Esophagus muscularis mucosa (tissue), 3 donors: ENCODE data around the gene TBC1D22A.

Experiments used
- POLR2AphosphoS5 ChIP-seq, 2 donors: sonication (generic); formaldehyde crosslinking; IDR thresholded peaks; one replicate each; pipeline ENCODE4 v1.6.1; 2017; ENCODE audit warnings: antibody characterized with exemption in 2 of 2
- TF ChIP-seq, protein P1 (sequence below), 3 experiments: fragments of 200-600 bp in 2 of 3; fragments of 450-650 bp in 1 of 3; sonication (generic) in 2 of 3; IDR thresholded peaks; one replicate each; pipeline ENCODE4 v1.5.1; 2017 to 2019; ENCODE audit warnings: antibody characterized with exemption in 3 of 3, mild to moderate bottlenecking in 2 of 3, moderate library complexity in 1 of 3

DNA sequence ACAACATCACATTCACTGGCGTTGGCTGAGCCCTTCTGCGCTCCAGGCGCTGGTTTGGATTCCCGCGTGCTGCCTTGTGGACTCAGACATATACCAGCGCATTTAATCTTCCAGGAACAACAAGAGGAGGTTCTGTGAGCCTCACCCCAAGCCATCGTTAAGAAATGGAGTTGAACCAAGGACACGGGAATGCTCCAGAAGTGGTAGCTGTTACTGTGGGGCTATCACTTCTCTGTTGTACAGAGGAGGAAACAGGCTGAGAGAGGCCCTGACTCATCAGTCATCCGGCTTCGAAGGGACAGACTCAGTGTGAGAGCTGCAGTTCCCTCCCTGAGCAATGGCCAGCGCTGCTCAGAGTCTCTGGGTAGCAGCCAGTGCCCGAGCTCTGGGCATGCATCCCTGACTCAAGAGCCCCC is 291.3 kb downstream of the TBC1D22A start:
- TF ChIP-seq, protein P1, sequence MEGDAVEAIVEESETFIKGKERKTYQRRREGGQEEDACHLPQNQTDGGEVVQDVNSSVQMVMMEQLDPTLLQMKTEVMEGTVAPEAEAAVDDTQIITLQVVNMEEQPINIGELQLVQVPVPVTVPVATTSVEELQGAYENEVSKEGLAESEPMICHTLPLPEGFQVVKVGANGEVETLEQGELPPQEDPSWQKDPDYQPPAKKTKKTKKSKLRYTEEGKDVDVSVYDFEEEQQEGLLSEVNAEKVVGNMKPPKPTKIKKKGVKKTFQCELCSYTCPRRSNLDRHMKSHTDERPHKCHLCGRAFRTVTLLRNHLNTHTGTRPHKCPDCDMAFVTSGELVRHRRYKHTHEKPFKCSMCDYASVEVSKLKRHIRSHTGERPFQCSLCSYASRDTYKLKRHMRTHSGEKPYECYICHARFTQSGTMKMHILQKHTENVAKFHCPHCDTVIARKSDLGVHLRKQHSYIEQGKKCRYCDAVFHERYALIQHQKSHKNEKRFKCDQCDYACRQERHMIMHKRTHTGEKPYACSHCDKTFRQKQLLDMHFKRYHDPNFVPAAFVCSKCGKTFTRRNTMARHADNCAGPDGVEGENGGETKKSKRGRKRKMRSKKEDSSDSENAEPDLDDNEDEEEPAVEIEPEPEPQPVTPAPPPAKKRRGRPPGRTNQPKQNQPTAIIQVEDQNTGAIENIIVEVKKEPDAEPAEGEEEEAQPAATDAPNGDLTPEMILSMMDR (IDR thresholded peaks at IDR 0.05) = no peak
- TF ChIP-seq POLR2AphosphoS5 (IDR thresholded peaks at IDR 0.05) = no peak
